Measurements from ENCODE around the gene MIAT. TPM values are rescaled to one million over a fixed set of nuclear protein-coding genes. Genes with fewer than 3 reads are reported as not detected.

The MIAT gene
- total and polyA plus RNA-seq, 2 of the 8 experiments (the other 6 are each of a cell fraction or from before 2014, with no cell fraction given) = 27.6 to 36.0 TPM

DNA sequence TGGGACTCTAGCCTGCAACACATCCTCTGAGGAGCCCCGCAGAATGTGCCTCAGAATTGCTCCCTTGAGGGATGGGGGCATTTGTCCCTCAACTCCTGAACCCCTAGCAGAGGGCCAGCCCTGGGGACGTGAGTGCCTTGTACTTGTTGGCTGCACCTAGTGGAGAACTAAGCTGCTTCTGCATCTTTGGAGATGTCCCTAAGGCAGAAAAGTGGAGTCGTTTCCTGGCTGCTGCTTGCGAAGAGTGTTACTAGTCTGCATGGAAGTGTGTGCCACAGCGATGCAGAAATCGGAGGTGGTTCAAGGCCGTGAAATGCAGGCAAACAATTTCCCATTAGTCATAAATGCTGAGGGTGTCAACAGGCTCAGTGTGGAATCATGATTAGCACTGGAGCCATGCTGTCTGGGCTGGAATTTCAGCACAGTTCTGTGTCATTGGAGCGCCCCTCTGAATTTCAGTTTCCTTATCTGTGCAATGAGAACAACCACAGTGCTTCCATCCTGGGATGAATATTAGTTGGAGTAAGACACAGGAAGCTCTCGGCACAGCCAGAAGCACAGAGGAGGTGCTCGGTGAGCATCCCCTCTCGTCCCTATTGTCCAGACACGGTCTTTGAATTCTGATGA is 56.5 kb downstream of the MIAT start:
- TF ChIP-seq, protein P1, sequence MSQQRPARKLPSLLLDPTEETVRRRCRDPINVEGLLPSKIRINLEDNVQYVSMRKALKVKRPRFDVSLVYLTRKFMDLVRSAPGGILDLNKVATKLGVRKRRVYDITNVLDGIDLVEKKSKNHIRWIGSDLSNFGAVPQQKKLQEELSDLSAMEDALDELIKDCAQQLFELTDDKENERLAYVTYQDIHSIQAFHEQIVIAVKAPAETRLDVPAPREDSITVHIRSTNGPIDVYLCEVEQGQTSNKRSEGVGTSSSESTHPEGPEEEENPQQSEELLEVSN (IDR thresholded peaks at IDR 0.05) = no peak
- TF ChIP-seq TBP (IDR thresholded peaks at IDR 0.05; ENCODE audit: low read depth, low read length) (no peak), RXRA (IDR thresholded peaks at IDR 0.05; ENCODE audit: insufficient read depth, low read depth, low read length) (no peak), JUN (IDR thresholded peaks at IDR 0.05; ENCODE audit: low read depth, low read length) (no peak), SIRT6 (IDR thresholded peaks at IDR 0.05; ENCODE audit: low read length) (no peak), PHF8 (conservative IDR thresholded peaks at IDR 0.05; ENCODE audit: low read depth, low read length) (no peak), GTF2F1 (IDR thresholded peaks at IDR 0.05; ENCODE audit: borderline replicate concordance, low read depth, low read length) (no peak), TCF12 (IDR thresholded peaks at IDR 0.05; ENCODE audit: low read depth, low read length) (no peak)
- TF ChIP-seq, protein P2, sequence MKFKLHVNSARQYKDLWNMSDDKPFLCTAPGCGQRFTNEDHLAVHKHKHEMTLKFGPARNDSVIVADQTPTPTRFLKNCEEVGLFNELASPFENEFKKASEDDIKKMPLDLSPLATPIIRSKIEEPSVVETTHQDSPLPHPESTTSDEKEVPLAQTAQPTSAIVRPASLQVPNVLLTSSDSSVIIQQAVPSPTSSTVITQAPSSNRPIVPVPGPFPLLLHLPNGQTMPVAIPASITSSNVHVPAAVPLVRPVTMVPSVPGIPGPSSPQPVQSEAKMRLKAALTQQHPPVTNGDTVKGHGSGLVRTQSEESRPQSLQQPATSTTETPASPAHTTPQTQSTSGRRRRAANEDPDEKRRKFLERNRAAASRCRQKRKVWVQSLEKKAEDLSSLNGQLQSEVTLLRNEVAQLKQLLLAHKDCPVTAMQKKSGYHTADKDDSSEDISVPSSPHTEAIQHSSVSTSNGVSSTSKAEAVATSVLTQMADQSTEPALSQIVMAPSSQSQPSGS (IDR thresholded peaks at IDR 0.05; ENCODE audit: low read length) = no peak
- H3K4ac ChIP-seq (replicated peaks; ENCODE audit: insufficient read length, low read depth, low read length) = no peak overlapping the region
- no peaks in the 10 kb centered on the region for H3K79me1 ChIP-seq (ENCODE audit: low read depth, low read length)
- no peaks in the 10 kb centered on the region for H3K79me2 ChIP-seq (ENCODE audit: control insufficient read depth in 1 of 2, insufficient read depth in 2 of 2, low read length in 2 of 2)
- H3K9ac ChIP-seq (replicated peaks in 1 of 4; ENCODE audit: extremely low read depth in 1 of 4, low read depth in 3 of 4, low read length in 3 of 4) = no peak overlapping the region
- H2BK120ac ChIP-seq (replicated peaks; ENCODE audit: low read depth, low read length) = no peak overlapping the region
- H3K56ac ChIP-seq (replicated peaks; ENCODE audit: insufficient read length, low read depth, low read length) = no peak overlapping the region
- no peaks in the 10 kb centered on the region for H3K23me2 ChIP-seq (ENCODE audit: low read depth, low read length)
- no peak overlapping the region for H2AK5ac ChIP-seq (ENCODE audit: low read depth, low read length)
- H4K91ac ChIP-seq (replicated peaks; ENCODE audit: insufficient read length, low read length) = no peak overlapping the region
- H3K27ac ChIP-seq (ENCODE audit: low read depth, low read length) = no peak overlapping the region
- H3K18ac ChIP-seq (ENCODE audit: extremely low read depth, low read length) = no peak overlapping the region
- H4K8ac ChIP-seq (ENCODE audit: extremely low read depth, insufficient read depth, low read length) = no peak overlapping the region; the same call in none of the 2 replicates
- no peaks in the 10 kb centered on the region for H3K27me3 ChIP-seq (replicated peaks in 1 of 4; ENCODE audit: control insufficient read depth in 3 of 4, extremely low read depth in 1 of 4, insufficient read depth in 3 of 4, low read length in 3 of 4)
- no peak overlapping the region for H2AFZ ChIP-seq (ENCODE audit: low read length)
- no peaks in the 10 kb centered on the region for H4K20me1 ChIP-seq (replicated peaks in 1 of 2; ENCODE audit: control insufficient read depth in 1 of 2, insufficient read depth in 2 of 2, low read length in 2 of 2)
- H3K9me3 ChIP-seq (ENCODE audit: insufficient read depth in 2 of 2, low read depth in 1 of 2, low read length in 1 of 2) = no peaks in the 10 kb centered on the region
- peak overlapping the region; percentile 64; the same call in 1 of the 2 replicates for H2BK20ac ChIP-seq (ENCODE audit: low read length)
- no peak overlapping the region for H3K4me3 ChIP-seq (ENCODE audit: extremely low read depth in 1 of 4, insufficient read depth in 2 of 4, low read depth in 3 of 4, low read length in 4 of 4)
- H2BK12ac ChIP-seq (ENCODE audit: low read depth, low read length) = no peak overlapping the region
- H4K5ac ChIP-seq (ENCODE audit: insufficient read length, low read depth, low read length) = no peak overlapping the region
- ChIA-PET POLR2A (ENCODE audit: partially characterized antibody) (interaction anchor here (1.0 to 1.5 kb wide), 2 partner anchors 22 to 33 kb away, joined by 3 read pairs; no protein-coding TSS in a partner anchor), CTCF (ENCODE audit: partially characterized antibody) (interaction anchor here (1.3 kb wide), 1 partner anchor 36 kb away, joined by 3 read pairs; no protein-coding TSS in a partner anchor)
- H3K23ac ChIP-seq (ENCODE audit: insufficient read length) = no peak overlapping the region
- peaks cover 0 to 2% (median 0%) of the 10 kb centered on the region in 4 experiments; a peak in 1 of 7 replicates for H3K4me1 ChIP-seq (replicated peaks in 1 of 4; ENCODE audit: control insufficient read depth in 3 of 4, insufficient read depth in 4 of 4, low read length in 3 of 4)
- no peak overlapping the region for H2BK15ac ChIP-seq (ENCODE audit: low read length)
- H3K4me2 ChIP-seq (ENCODE audit: insufficient read depth in 1 of 2, low read depth in 2 of 2, low read length in 2 of 2) = no peak overlapping the region
- no peak for FAIRE-seq
- 90% methylated on average over 12 of the region's 12 CpGs; no CpG with 5 or more reads in 1 of the 2 experiments for WGBS, 2 experiments (ENCODE audit: extremely low coverage in 1 of 2, insufficient coverage in 1 of 2, insufficient read length in 1 of 2, insufficient replicate concordance in 2 of 2, low coverage in 1 of 2, low lambda C conversion rate in 2 of 2, missing lambda C conversion rate in 1 of 2)
- no peak overlapping the region for H2BK5ac ChIP-seq (ENCODE audit: low read depth, low read length)
- H3K36me3 ChIP-seq (ENCODE audit: control insufficient read depth in 2 of 4, insufficient read depth in 4 of 4, low read length in 3 of 4) = no peaks in the 10 kb centered on the region
- DNase-seq (ENCODE audit: low read depth in 1 of 2, low spot score in 2 of 2) = no peak
- H3K14ac ChIP-seq (ENCODE audit: insufficient read length) = no peak overlapping the region

All from H1 (cell line).